Measurements from ENCODE around the gene ZNF227. TPM values are rescaled to one million over a fixed set of nuclear protein-coding genes. Genes with fewer than 3 reads are reported as not detected.
"Not testable (repeated sequence)": the region's sequence is repeated elsewhere in the genome, so short reads cannot be mapped to it uniquely, and the experiment has no call there.

ZNF227 gene
- total and polyA plus RNA-seq, 4 donors, result 2.7 to 41.5 (median 10.0) TPM

GRCh38 chr19:44202470-44202869, 9.9 kb upstream of the ZNF227 start:
- WGBS, 2 donors, result 87 to 91% methylated on average over 1 of the region's 1 CpG
- Histone ChIP-seq H3K4me1 (ENCODE audit: control insufficient read depth in 5 of 5, insufficient read depth in 5 of 5, low read length in 5 of 5) (no peaks in the 10 kb centered on the region), H3K27me3 (ENCODE audit: control insufficient read depth in 3 of 3, insufficient read depth in 3 of 3, low read length in 2 of 3) (no peaks in the 10 kb centered on the region), H3K4me3 (no peak overlapping the region), H3K9me3 (ENCODE audit: control insufficient read depth in 4 of 4, insufficient read depth in 3 of 4, low read length in 3 of 4) (peaks cover 0 to 16% (median 2%) of the 10 kb centered on the region in 4 donors), H3K27ac (ENCODE audit: low read depth in 1 of 2, low read length in 1 of 2) (no peak overlapping the region), H3K9ac (ENCODE audit: insufficient read depth in 1 of 2, low read length in 2 of 2) (no peak overlapping the region), H3K36me3 (ENCODE audit: control insufficient read depth in 4 of 4, insufficient read depth in 4 of 4, low read length in 4 of 4) (peaks cover 0 to under 1% (median 0%) of the 10 kb centered on the region in 4 donors)
- DNase-seq (no peak), ATAC-seq (ENCODE audit: insufficient read depth, low FRiP score) (no peak)
- TF ChIP-seq, protein P1, sequence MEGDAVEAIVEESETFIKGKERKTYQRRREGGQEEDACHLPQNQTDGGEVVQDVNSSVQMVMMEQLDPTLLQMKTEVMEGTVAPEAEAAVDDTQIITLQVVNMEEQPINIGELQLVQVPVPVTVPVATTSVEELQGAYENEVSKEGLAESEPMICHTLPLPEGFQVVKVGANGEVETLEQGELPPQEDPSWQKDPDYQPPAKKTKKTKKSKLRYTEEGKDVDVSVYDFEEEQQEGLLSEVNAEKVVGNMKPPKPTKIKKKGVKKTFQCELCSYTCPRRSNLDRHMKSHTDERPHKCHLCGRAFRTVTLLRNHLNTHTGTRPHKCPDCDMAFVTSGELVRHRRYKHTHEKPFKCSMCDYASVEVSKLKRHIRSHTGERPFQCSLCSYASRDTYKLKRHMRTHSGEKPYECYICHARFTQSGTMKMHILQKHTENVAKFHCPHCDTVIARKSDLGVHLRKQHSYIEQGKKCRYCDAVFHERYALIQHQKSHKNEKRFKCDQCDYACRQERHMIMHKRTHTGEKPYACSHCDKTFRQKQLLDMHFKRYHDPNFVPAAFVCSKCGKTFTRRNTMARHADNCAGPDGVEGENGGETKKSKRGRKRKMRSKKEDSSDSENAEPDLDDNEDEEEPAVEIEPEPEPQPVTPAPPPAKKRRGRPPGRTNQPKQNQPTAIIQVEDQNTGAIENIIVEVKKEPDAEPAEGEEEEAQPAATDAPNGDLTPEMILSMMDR (IDR thresholded peaks at IDR 0.05; ENCODE audit: control extremely low read depth, extremely low read depth), result no peak

GRCh38 chr19:44202974-44203373, 9.4 kb upstream of the ZNF227 start:
- ATAC-seq (ENCODE audit: insufficient read depth, low FRiP score), result no peak
- Histone ChIP-seq H3K27ac (ENCODE audit: low read depth in 1 of 2, low read length in 1 of 2) (no peak overlapping the region), H3K4me1 (ENCODE audit: control insufficient read depth in 5 of 5, insufficient read depth in 5 of 5, low read length in 5 of 5) (no peaks in the 10 kb centered on the region), H3K36me3 (ENCODE audit: control insufficient read depth in 4 of 4, insufficient read depth in 4 of 4, low read length in 4 of 4) (peaks cover 0 to 3% (median 0%) of the 10 kb centered on the region in 4 donors), H3K9ac (ENCODE audit: insufficient read depth in 1 of 2, low read length in 2 of 2) (no peak overlapping the region), H3K4me3 (no peak overlapping the region), H3K9me3 (ENCODE audit: control insufficient read depth in 4 of 4, insufficient read depth in 3 of 4, low read length in 3 of 4) (peaks cover 0 to 16% (median 2%) of the 10 kb centered on the region in 4 donors), H3K27me3 (ENCODE audit: control insufficient read depth in 3 of 3, insufficient read depth in 3 of 3, low read length in 2 of 3) (no peaks in the 10 kb centered on the region)
- TF ChIP-seq, protein P1 (IDR thresholded peaks at IDR 0.05; ENCODE audit: control extremely low read depth, extremely low read depth), result no peak
- no peak for DNase-seq
- WGBS, 2 donors, result 83% methylated on average over 1 of the region's 2 CpGs; no CpG with 5 or more reads in 1 of the 2 donors

DNA sequence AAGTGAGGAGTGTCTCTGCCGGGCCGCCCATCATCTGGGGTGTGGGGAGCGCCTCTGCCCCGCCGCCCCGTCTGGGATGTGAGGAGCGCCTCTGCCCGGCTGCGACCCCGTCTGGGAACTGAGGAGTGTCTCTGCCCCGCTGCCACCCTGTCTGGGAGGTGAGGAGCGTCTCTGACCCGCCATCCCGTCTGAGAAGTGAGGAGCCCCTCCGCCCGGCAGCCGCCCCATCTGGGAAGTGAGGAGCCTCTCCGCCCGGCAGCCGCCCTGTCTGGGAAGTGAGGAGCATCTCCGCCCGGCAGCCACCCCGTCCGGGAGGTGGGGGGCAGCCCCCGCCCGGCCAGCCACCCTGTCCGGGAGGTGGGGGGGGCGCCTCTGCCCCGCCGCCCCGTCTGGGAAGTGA, 8.5 kb upstream of the ZNF227 start:
- H3K4me1 ChIP-seq (ENCODE audit: control insufficient read depth in 5 of 5, insufficient read depth in 5 of 5, low read length in 5 of 5); H3K9ac ChIP-seq (ENCODE audit: insufficient read depth in 1 of 2, low read length in 2 of 2); H3K36me3 ChIP-seq (ENCODE audit: control insufficient read depth in 4 of 4, insufficient read depth in 4 of 4, low read length in 4 of 4); DNase-seq; H3K27me3 ChIP-seq (ENCODE audit: control insufficient read depth in 3 of 3, insufficient read depth in 3 of 3, low read length in 2 of 3); ATAC-seq (ENCODE audit: insufficient read depth, low FRiP score); H3K4me3 ChIP-seq; H3K27ac ChIP-seq (ENCODE audit: low read depth in 1 of 2, low read length in 1 of 2): not testable (repeated sequence)
- H3K9me3 ChIP-seq (ENCODE audit: control insufficient read depth in 4 of 4, insufficient read depth in 3 of 4, low read length in 3 of 4), result peaks cover 0 to 15% (median 2%) of the 10 kb centered on the region in 4 donors
- 94 to 95% methylated on average over 28 to 31 of the region's 31 CpGs for WGBS, 2 donors

- no peak overlapping the region for H3K27ac ChIP-seq (ENCODE audit: low read depth in 1 of 2, low read length in 1 of 2)
- no peak overlapping the region for H3K4me3 ChIP-seq
- ATAC-seq (ENCODE audit: insufficient read depth, low FRiP score) (no peak), DNase-seq (no peak)
- peaks cover 0 to 3% (median 0%) of the 10 kb centered on the region in 4 donors for H3K36me3 ChIP-seq (ENCODE audit: control insufficient read depth in 4 of 4, insufficient read depth in 4 of 4, low read length in 4 of 4)
- TF ChIP-seq, protein P1 (IDR thresholded peaks at IDR 0.05; ENCODE audit: control extremely low read depth, extremely low read depth), result no peak
- H3K27me3 ChIP-seq (ENCODE audit: control insufficient read depth in 3 of 3, insufficient read depth in 3 of 3, low read length in 2 of 3), result no peaks in the 10 kb centered on the region
- no peak overlapping the region for H3K9ac ChIP-seq (ENCODE audit: insufficient read depth in 1 of 2, low read length in 2 of 2)
- H3K9me3 ChIP-seq (ENCODE audit: control insufficient read depth in 4 of 4, insufficient read depth in 3 of 4, low read length in 3 of 4), result peaks cover 0 to 8% (median 2%) of the 10 kb centered on the region in 4 donors
- 78 to 85% methylated on average over 2 of the region's 2 CpGs for WGBS, 2 donors
- peaks cover 0 to 4% (median 0%) of the 10 kb centered on the region in 5 donors for H3K4me1 ChIP-seq (ENCODE audit: control insufficient read depth in 5 of 5, insufficient read depth in 5 of 5, low read length in 5 of 5)
These were observed 7.6 kb upstream of the ZNF227 start for GRCh38 chr19:44204772-44205171.

Measured in lung (tissue), 12 donors.